A549 (cell line): ENCODE data around the gene SH3BP5.

Experiments used
- CEBPB ChIP-seq, 2 experiments: fragments of >200 bp in 1 of 2; sonication (Bioruptor Twin) in 1 of 2; formaldehyde crosslinking in 1 of 2; IDR thresholded peaks; 2 replicates each; pipeline ENCODE4 v1.6.1; 2012 to 2016
- CHD2 ChIP-seq: fragments of 150-350 bp; IDR thresholded peaks from 2 replicates; pipeline ENCODE4 v1.6.1; 2014; ENCODE audit warnings: low read length; ENCODE audit not compliant: partially characterized antibody
- CHD4 ChIP-seq: fragments of 200-600 bp; sonication (generic); IDR thresholded peaks from 2 replicates; pipeline ENCODE4 v1.6.1; 2016; ENCODE audit warnings: antibody characterized with exemption, mild to moderate bottlenecking, borderline replicate concordance
- EP300 ChIP-seq, 2 experiments: fragments of >200 bp; sonication (Bioruptor Twin); formaldehyde crosslinking; IDR thresholded peaks; 2 replicates in 1 of 2; 3 replicates in 1 of 2; pipeline ENCODE4 v1.6.1; 2016 to 2017
- HOXA7 ChIP-seq: fragments of 250-450 bp; sonication (Bioruptor Pico); IDR thresholded peaks from 2 replicates; pipeline ENCODE4 v1.5.0; 2020; ENCODE audit warnings: mild to moderate bottlenecking, moderate library complexity
- NR3C1 ChIP-seq: fragments of >200 bp; sonication (Bioruptor Twin); formaldehyde crosslinking; IDR thresholded peaks from 3 replicates; pipeline ENCODE4 v1.6.1; 2017
- PHF8 ChIP-seq: fragments of 200-600 bp; sonication (generic); IDR thresholded peaks from 2 replicates; pipeline ENCODE4 v1.6.1; 2016; ENCODE audit warnings: low read depth, mild to moderate bottlenecking, antibody characterized with exemption, moderate library complexity, borderline replicate concordance
- POLR2A ChIP-seq: IDR thresholded peaks from 2 replicates; pipeline ENCODE4 v1.6.1; 2012; ENCODE audit warnings: mild to moderate bottlenecking, low read length
- POLR2AphosphoS2 ChIP-seq: conservative IDR thresholded peaks from 2 replicates; pipeline ENCODE4 v1.6.1; 2012; ENCODE audit warnings: low read length, improper control_type of control experiment, inconsistent platforms
- RFX5 ChIP-seq: fragments of 450-650 bp; IDR thresholded peaks from 2 replicates; pipeline ENCODE4 v1.7.1; 2014; ENCODE audit warnings: antibody characterized with exemption, mild to moderate bottlenecking, moderate library complexity
- RNF2 ChIP-seq: fragments of 200-600 bp; sonication (generic); IDR thresholded peaks from 2 replicates; pipeline ENCODE4 v1.6.1; 2016; ENCODE audit warnings: low read depth, mild to moderate bottlenecking, antibody characterized with exemption, moderate library complexity, borderline replicate concordance
- TF ChIP-seq, protein P1 (sequence below): fragments of >200 bp; sonication (Bioruptor Twin); formaldehyde crosslinking; IDR thresholded peaks from 3 replicates; pipeline ENCODE4 v1.5.1; 2016
- TF ChIP-seq, protein P2 (sequence below): fragments of 150-350 bp; IDR thresholded peaks from 2 replicates; pipeline ENCODE4 v1.6.1; 2014; ENCODE audit warnings: low read depth, mild to moderate bottlenecking, low read length
- TF ChIP-seq, protein P3 (sequence below): IDR thresholded peaks from 2 replicates; pipeline ENCODE4 v1.6.1; 2012

- TF ChIP-seq, protein P1, sequence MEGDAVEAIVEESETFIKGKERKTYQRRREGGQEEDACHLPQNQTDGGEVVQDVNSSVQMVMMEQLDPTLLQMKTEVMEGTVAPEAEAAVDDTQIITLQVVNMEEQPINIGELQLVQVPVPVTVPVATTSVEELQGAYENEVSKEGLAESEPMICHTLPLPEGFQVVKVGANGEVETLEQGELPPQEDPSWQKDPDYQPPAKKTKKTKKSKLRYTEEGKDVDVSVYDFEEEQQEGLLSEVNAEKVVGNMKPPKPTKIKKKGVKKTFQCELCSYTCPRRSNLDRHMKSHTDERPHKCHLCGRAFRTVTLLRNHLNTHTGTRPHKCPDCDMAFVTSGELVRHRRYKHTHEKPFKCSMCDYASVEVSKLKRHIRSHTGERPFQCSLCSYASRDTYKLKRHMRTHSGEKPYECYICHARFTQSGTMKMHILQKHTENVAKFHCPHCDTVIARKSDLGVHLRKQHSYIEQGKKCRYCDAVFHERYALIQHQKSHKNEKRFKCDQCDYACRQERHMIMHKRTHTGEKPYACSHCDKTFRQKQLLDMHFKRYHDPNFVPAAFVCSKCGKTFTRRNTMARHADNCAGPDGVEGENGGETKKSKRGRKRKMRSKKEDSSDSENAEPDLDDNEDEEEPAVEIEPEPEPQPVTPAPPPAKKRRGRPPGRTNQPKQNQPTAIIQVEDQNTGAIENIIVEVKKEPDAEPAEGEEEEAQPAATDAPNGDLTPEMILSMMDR, result no peak
- TF ChIP-seq NR3C1 (no peak), CHD2 (no peak), POLR2AphosphoS2 (no peak), CEBPB (IDR thresholded peaks at IDR 0.05) (no peak), RNF2 (no peak), POLR2A (no peak), CHD4 (no peak), EP300 (IDR thresholded peaks at IDR 0.05) (no peak), RFX5 (no peak), PHF8 (no peak), HOXA7 (CRISPR knock-in tag) (no peak)
- TF ChIP-seq, protein P2, sequence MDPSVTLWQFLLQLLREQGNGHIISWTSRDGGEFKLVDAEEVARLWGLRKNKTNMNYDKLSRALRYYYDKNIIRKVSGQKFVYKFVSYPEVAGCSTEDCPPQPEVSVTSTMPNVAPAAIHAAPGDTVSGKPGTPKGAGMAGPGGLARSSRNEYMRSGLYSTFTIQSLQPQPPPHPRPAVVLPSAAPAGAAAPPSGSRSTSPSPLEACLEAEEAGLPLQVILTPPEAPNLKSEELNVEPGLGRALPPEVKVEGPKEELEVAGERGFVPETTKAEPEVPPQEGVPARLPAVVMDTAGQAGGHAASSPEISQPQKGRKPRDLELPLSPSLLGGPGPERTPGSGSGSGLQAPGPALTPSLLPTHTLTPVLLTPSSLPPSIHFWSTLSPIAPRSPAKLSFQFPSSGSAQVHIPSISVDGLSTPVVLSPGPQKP, result no peak
- TF ChIP-seq, protein P3, sequence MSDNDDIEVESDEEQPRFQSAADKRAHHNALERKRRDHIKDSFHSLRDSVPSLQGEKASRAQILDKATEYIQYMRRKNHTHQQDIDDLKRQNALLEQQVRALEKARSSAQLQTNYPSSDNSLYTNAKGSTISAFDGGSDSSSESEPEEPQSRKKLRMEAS, result no peak
These were observed 14.1 kb upstream of the SH3BP5 start for GRCh38 chr3:15346516-15346915.
